Renal cortex interstitium (tissue), 15 donors: ENCODE results near the gene ZNF677. TPM values are rescaled to one million over a fixed set of nuclear protein-coding genes. Genes with fewer than 3 reads are reported as not detected.
A peak's percentile ranks its signal among the peaks of the same experiment; 100 is the strongest.
"Not testable (repeated sequence)": the region's sequence is repeated elsewhere in the genome, so short reads cannot be mapped to it uniquely, and the experiment has no call there.

ENCODE experiments used
- DNase-seq, 11 donors: peaks; one replicate each; pipeline ENCODE4 v3.0.0-alpha.2; 2013; ENCODE audit warnings: low read depth in 9 of 11, low spot score in 4 of 11; ENCODE audit errors: extremely low read depth in 1 of 11
- long read RNA-seq, 16 experiments: transcript quantifications; one replicate each; lab custom pipeline, GENCODE V29; 2026
- polyA plus RNA-seq, 3 donors: library from polyadenylated mRNA; unstranded; fragments of 120-200 nt; gene quantifications; one replicate each; pipeline ENCODE4 v1.2.1, GENCODE V29; 2013; ENCODE audit not compliant: insufficient read length in 3 of 3

The ZNF677 gene
- 10 to 100 TPM; 46.6 to 57.0 (median 54.8) TPM for polyA plus RNA-seq
- long read RNA-seq, donor 1, transcript ZNF677-202 (1 exons, 1,801 nt), result minor isoform, 7 of 23 reads
- long read RNA-seq, donor 1, transcript ZNF677-209 (1 exons, 3,207 nt), result major isoform, 11 of 23 reads
- long read RNA-seq, donor 1, partial matches to known transcripts, result 0 of 23 reads
- long read RNA-seq, donor 1, other reads (novel, unspliced or antisense), result 0 of 23 reads
- long read RNA-seq, donor 2, partial matches to known transcripts, result 0 of 10 reads
- long read RNA-seq, donor 2, other reads (novel, unspliced or antisense), result 0 of 10 reads
- long read RNA-seq, donor 3, transcript ZNF677-209 (1 exons, 3,207 nt), result major isoform, 15 of 25 reads
- long read RNA-seq, donor 3, partial matches to known transcripts, result 0 of 25 reads
- long read RNA-seq, donor 3, other reads (novel, unspliced or antisense), result 0 of 25 reads
- long read RNA-seq, donor 4, transcript ZNF677-209 (1 exons, 3,207 nt), result major isoform, 5 of 15 reads
- long read RNA-seq, donor 4, partial matches to known transcripts, result 0 of 15 reads
- long read RNA-seq, donor 4, other reads (novel, unspliced or antisense), result 0 of 15 reads
- long read RNA-seq, donor 5, transcript ZNF677-202 (1 exons, 1,801 nt), result minor isoform, 5 of 34 reads
- long read RNA-seq, donor 5, transcript ZNF677-209 (1 exons, 3,207 nt), result major isoform, 15 of 34 reads
- long read RNA-seq, donor 5, transcript ZNF677-211 (4 exons, 719 nt), result minor isoform, 7 of 34 reads
- long read RNA-seq, donor 5, partial matches to known transcripts, result 0 of 34 reads
- long read RNA-seq, donor 5, other reads (novel, unspliced or antisense), result 0 of 34 reads
- long read RNA-seq, donor 6, transcript ZNF677-202 (1 exons, 1,801 nt), result minor isoform, 9 of 43 reads
- long read RNA-seq, donor 6, transcript ZNF677-209 (1 exons, 3,207 nt), result major isoform, 21 of 43 reads
- long read RNA-seq, donor 6, partial matches to known transcripts, result 0 of 43 reads
- long read RNA-seq, donor 6, other reads (novel, unspliced or antisense), result 5 of 43 reads
- long read RNA-seq, donor 7, transcript ZNF677-209 (1 exons, 3,207 nt), result major isoform, 19 of 29 reads
- long read RNA-seq, donor 7, partial matches to known transcripts, result 0 of 29 reads
- long read RNA-seq, donor 7, other reads (novel, unspliced or antisense), result 0 of 29 reads
- long read RNA-seq, donor 8, transcript ZNF677-209 (1 exons, 3,207 nt), result major isoform, 23 of 40 reads
- long read RNA-seq, donor 8, transcript ZNF677-206 (5 exons, 3,497 nt), result minor isoform, 5 of 40 reads
- long read RNA-seq, donor 8, transcript ZNF677-202 (1 exons, 1,801 nt), result minor isoform, 7 of 40 reads
- long read RNA-seq, donor 8, partial matches to known transcripts, result 0 of 40 reads
- long read RNA-seq, donor 8, other reads (novel, unspliced or antisense), result 0 of 40 reads
- long read RNA-seq, donor 9, transcript ZNF677-202 (1 exons, 1,801 nt), result minor isoform, 6 of 23 reads
- long read RNA-seq, donor 9, transcript ZNF677-209 (1 exons, 3,207 nt), result major isoform, 8 of 23 reads
- long read RNA-seq, donor 9, partial matches to known transcripts, result 0 of 23 reads
- long read RNA-seq, donor 9, other reads (novel, unspliced or antisense), result 0 of 23 reads
- long read RNA-seq, donor 10, transcript ZNF677-202 (1 exons, 1,801 nt), result minor isoform, 6 of 34 reads
- long read RNA-seq, donor 10, transcript ZNF677-209 (1 exons, 3,207 nt), result major isoform, 15 of 34 reads
- long read RNA-seq, donor 10, partial matches to known transcripts, result 5 of 34 reads
- long read RNA-seq, donor 10, other reads (novel, unspliced or antisense), result 0 of 34 reads
- long read RNA-seq, donor 11, transcript ZNF677-202 (1 exons, 1,801 nt), result major isoform, 6 of 11 reads
- long read RNA-seq, donor 11, partial matches to known transcripts, result 0 of 11 reads
- long read RNA-seq, donor 11, other reads (novel, unspliced or antisense), result 0 of 11 reads
- long read RNA-seq, donor 12, transcript ZNF677-209 (1 exons, 3,207 nt), result major isoform, 14 of 22 reads
- long read RNA-seq, donor 12, transcript ZNF677-202 (1 exons, 1,801 nt), result minor isoform, 5 of 22 reads
- long read RNA-seq, donor 12, partial matches to known transcripts, result 0 of 22 reads
- long read RNA-seq, donor 12, other reads (novel, unspliced or antisense), result 0 of 22 reads
- long read RNA-seq, donor 13, transcript ZNF677-209 (1 exons, 3,207 nt), result major isoform, 19 of 39 reads
- long read RNA-seq, donor 13, transcript ZNF677-202 (1 exons, 1,801 nt), result minor isoform, 9 of 39 reads
- long read RNA-seq, donor 13, partial matches to known transcripts, result 0 of 39 reads
- long read RNA-seq, donor 13, other reads (novel, unspliced or antisense), result 0 of 39 reads
- long read RNA-seq, donor 14, transcript ZNF677-209 (1 exons, 3,207 nt), result major isoform, 8 of 13 reads
- long read RNA-seq, donor 14, partial matches to known transcripts, result 0 of 13 reads
- long read RNA-seq, donor 14, other reads (novel, unspliced or antisense), result 0 of 13 reads
- long read RNA-seq, donor 15, transcript ZNF677-209 (1 exons, 3,207 nt), result major isoform, 6 of 6 reads
- long read RNA-seq, donor 15, partial matches to known transcripts, result 0 of 6 reads
- long read RNA-seq, donor 15, other reads (novel, unspliced or antisense), result 0 of 6 reads
- long read RNA-seq, donor 16, transcript ZNF677-202 (1 exons, 1,801 nt), result minor isoform, 13 of 49 reads
- long read RNA-seq, donor 16, transcript ZNF677-209 (1 exons, 3,207 nt), result major isoform, 17 of 49 reads
- long read RNA-seq, donor 16, transcript ZNF677-206 (5 exons, 3,497 nt), result minor isoform, 8 of 49 reads
- long read RNA-seq, donor 16, transcript ZNF677-211 (4 exons, 719 nt), result minor isoform, 6 of 49 reads
- long read RNA-seq, donor 16, partial matches to known transcripts, result 0 of 49 reads
- long read RNA-seq, donor 16, other reads (novel, unspliced or antisense), result 0 of 49 reads

- DNase-seq, result peak; percentile 56 to 82 (median 76)
Measured at GRCh38 chr19:53254411-53255341, at the start of gene ZNF677. TSS of gene ZNF677 (minus strand) at chr19:53254873. CDS start at chr19:53251550, 3,323 bp downstream.

DNA sequence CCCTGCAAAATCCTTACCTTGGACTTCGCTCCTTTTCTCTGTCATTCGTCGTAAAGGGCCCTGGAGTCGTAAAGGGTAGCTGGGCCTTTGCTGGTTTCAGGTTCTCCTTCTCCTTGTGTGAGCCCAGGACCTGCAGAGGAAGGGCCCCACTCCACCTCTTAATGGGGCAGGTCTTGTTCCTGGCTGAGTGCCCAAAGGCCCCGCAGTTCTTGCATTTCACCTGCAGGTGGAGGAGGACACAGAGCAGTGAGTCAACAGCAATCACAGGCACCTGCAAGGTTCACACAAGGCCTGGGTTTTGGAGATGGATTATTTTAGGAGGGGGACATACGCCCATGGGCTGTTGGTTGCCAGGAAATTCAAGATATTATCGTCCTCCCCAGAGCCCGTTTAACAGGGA, 46.7 kb upstream of the ZNF677 start:
- DNase-seq, result not testable (repeated sequence)

- DNase-seq, result no peak
Measured at GRCh38 chr19:53294786-53295441, 40.2 kb upstream of the ZNF677 start.

GRCh38 chr19:53290758-53291549, 36.3 kb upstream of the ZNF677 start:
- no peak for DNase-seq

- DNase-seq, result no peak
Measured at GRCh38 chr19:53285087-53285486, 30.4 kb upstream of the ZNF677 start.

GRCh38 chr19:53281947-53282346, 27.3 kb upstream of the ZNF677 start:
- DNase-seq, result peak in 1 of 11 donors; percentile 0

GRCh38 chr19:53275480-53275879, 20.8 kb upstream of the ZNF677 start:
- no peak for DNase-seq

GRCh38 chr19:53272044-53272443, 17.4 kb upstream of the ZNF677 start:
- DNase-seq, result no peak

- DNase-seq, result not testable (repeated sequence)
Measured at GRCh38 chr19:53269861-53270260, 15.2 kb upstream of the ZNF677 start.

GRCh38 chr19:53267623-53268022, 12.9 kb upstream of the ZNF677 start, which contains the start of gene VN1R4:
TSS of gene VN1R4 (minus strand) at chr19:53267723. CDS start at chr19:53267665, 58 bp downstream.
- DNase-seq, result not testable (repeated sequence)

DNA sequence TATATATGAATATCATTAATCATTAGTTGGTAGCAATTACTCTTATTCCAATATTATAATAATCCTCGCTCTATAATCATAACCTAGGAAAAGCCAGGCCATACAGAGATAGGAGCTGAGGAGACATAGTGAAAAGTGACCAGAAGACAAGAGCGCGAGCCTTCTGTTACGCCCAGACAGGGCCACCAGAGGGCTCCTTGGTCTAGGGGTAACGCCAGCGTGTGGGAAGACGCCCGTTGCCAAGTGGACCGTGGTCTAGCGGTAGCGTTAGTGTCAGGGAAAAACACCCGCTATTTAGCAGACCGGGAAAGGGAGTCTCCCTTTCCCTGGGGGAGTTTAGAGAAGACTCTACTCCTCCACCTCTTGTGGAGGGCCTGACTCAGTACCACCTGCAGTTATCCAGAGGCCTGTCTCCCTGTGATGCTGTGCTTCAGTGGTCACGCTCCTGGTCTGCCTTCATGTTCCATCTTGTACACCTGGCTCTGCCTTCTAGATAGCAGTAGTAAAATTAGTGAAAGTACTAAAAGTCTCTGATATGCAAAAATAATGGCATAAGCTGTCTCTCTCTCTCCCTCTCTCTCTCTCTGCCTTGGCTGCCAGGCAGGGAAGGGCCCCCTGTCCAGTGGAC, 3.2 kb upstream of the ZNF677 start, which contains the start of gene VN1R2:
TSS of gene VN1R2 (plus strand) at position 578 of the 628 bp plus-strand sequence. CDS start 84 bp downstream, outside the sequence.
- DNase-seq, result not testable (repeated sequence)

- DNase-seq, result no peak
Measured at GRCh38 chr19:53246498-53246897, 8.2 kb downstream of the ZNF677 start.
